D721Med (cell line): Measurements from ENCODE around the gene FAF2.

ENCODE experiments used
- DNase-seq: peaks from one replicate; pipeline ENCODE4 v3.0.0; 2011; ENCODE audit warnings: low spot score; ENCODE audit not compliant: insufficient read length
- FAIRE-seq: peaks from 2 replicates; lab custom pipeline; 2011; peaks lifted over from hg19 to GRCh38; lab: Jason Lieb, UNC
- CTCF ChIP-seq: IDR thresholded peaks from 2 replicates; pipeline ENCODE4 v1.5.1; 2012; ENCODE audit warnings: mild to moderate bottlenecking, control low read depth; ENCODE audit not compliant: insufficient read depth; ENCODE audit errors: missing control alignments

The FAF2 gene

DNA sequence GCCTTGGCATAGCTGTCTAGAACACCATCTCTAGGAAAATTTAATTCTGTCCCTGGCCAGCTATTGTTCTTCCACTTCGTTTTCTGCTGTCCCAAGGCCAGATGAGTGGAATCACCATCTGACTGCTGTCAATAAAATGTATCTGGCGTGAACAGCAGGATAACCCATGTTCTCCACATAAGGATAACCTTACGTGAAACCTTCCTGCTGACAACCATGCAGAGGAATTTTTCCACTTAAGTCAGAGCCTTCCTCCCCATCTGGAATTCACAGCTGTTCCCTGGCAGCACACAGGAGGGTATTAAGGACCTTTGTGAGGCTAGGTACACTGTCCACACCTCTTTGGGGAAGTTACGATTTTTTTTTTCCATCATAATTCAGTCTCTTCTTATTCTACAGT, 60.4 kb downstream of the FAF2 start:
- TF ChIP-seq CTCF, result no peak
- no peak for DNase-seq
- FAIRE-seq, result no peak

GRCh38 chr5:176513788-176514187, 65.6 kb downstream of the FAF2 start:
- FAIRE-seq, result no peak
- DNase-seq, result no peak
- TF ChIP-seq CTCF, result no peak

- DNase-seq (no peak), FAIRE-seq (no peak)
- no peak for TF ChIP-seq CTCF
Observed at GRCh38 chr5:176514244-176514950, 66.2 kb downstream of the FAF2 start.

GRCh38 chr5:176515396-176515795, 67.2 kb downstream of the FAF2 start:
- DNase-seq (no peak), FAIRE-seq (no peak)
- no peak for TF ChIP-seq CTCF

DNA sequence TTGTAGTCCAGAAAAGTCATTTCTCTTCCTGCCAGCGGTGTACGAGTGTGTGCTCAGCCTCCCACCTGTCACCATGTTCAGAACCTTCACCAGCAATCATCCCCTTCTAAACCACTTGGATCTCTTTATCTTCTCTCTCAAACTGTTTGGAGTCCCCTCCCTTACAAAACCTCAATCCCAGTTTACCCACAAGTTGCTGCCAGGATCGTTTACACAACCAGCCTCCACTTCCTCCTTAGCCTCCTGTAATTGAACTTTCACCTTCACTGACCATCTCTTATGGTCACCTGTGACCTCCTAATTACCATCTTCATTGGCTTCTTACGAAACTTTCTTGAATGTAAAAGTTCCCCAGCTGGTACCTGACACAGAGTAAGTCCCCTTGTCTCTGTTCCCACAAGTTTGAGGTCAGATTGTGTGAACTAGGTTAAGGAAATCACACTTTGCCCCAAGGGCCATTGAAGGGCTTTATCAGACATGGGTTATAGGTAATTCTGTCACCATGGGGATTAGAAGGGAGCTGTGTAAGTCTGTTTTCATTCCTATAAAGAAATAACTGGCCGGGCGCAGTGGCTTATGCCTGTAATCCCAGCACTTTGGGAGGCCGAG, 69.0 kb downstream of the FAF2 start:
- no peak for TF ChIP-seq CTCF
- DNase-seq (no peak), FAIRE-seq (no peak)

- no peak for DNase-seq
- no peak for FAIRE-seq
- TF ChIP-seq CTCF, result no peak
Observed at GRCh38 chr5:176519810-176520720, 71.9 kb downstream of the FAF2 start.
